ENCODE measurements around the gene TRPC4AP. TPM values are rescaled to one million over a fixed set of nuclear protein-coding genes. Genes with fewer than 3 reads are reported as not detected.

Gene TRPC4AP
- total and polyA plus RNA-seq, 8 donors = 26.2 to 89.0 (median 52.4) TPM

- Histone ChIP-seq H3K4me1 (peaks cover 0 to 18% (median 0%) of the 10 kb centered on the region in 4 donors), H3K9me3 (no peaks in the 10 kb centered on the region), H3K36me3 (peaks cover 63 to 100% (median 99%) of the 10 kb centered on the region in 4 donors), H3K27ac (peak overlapping the region in 4 of 5 donors; percentile 20 to 38 (median 36)), H3K27me3 (no peaks in the 10 kb centered on the region), H3K4me3 (no peak overlapping the region)
- intact Hi-C loops (cut with DNase I; ENCODE audit: low total_unique reads) = no loop called here
- TF ChIP-seq EP300 (IDR thresholded peaks at IDR 0.05) (no peak), CTCF (IDR thresholded peaks at IDR 0.05) (no peak), POLR2AphosphoS5 (IDR thresholded peaks at IDR 0.05) (no peak), POLR2A (IDR thresholded peaks at IDR 0.05) (no peak)
- peak in 1 of 2 donors; percentile 37 for DNase-seq
- WGBS, 5 donors = 79 to 85% (median 84%) methylated on average over 9 of the region's 9 CpGs
These were observed 41.9 kb upstream of the TRPC4AP start for GRCh38 chr20:35134472-35134871.

- peaks cover 66 to 100% (median 99%) of the 10 kb centered on the region in 4 donors for H3K36me3 ChIP-seq
- no peaks in the 10 kb centered on the region for H3K9me3 ChIP-seq
- no peak overlapping the region for H3K27ac ChIP-seq
- DNase-seq = no peak
- H3K27me3 ChIP-seq = no peaks in the 10 kb centered on the region
- WGBS, 5 donors = 87 to 94% (median 90%) methylated on average over 5 of the region's 5 CpGs
- TF ChIP-seq POLR2AphosphoS5 (IDR thresholded peaks at IDR 0.05) = no peak
- TF ChIP-seq EP300 (IDR thresholded peaks at IDR 0.05) = no peak
- no peak for TF ChIP-seq CTCF (IDR thresholded peaks at IDR 0.05)
- no peak for TF ChIP-seq POLR2A (IDR thresholded peaks at IDR 0.05)
- intact Hi-C loops (cut with DNase I; ENCODE audit: low total_unique reads) = no loop called here
- no peak overlapping the region for H3K4me3 ChIP-seq
- H3K4me1 ChIP-seq = peaks cover 0 to 23% (median 0%) of the 10 kb centered on the region in 4 donors
These were observed 41.1 kb upstream of the TRPC4AP start for GRCh38 chr20:35133735-35134134.

GRCh38 chr20:35133031-35133430 lies 40.4 kb upstream of the TRPC4AP start:
- Histone ChIP-seq H3K4me3 (no peak overlapping the region), H3K36me3 (peaks cover 60 to 100% (median 98%) of the 10 kb centered on the region in 4 donors)
- intact Hi-C loops (cut with DNase I; ENCODE audit: low total_unique reads) = no loop called here

GRCh38 chr20:35131934-35132333 lies 39.3 kb upstream of the TRPC4AP start:
- Histone ChIP-seq H3K27me3 (no peaks in the 10 kb centered on the region), H3K4me1 (peaks cover 0 to 23% (median 0%) of the 10 kb centered on the region in 4 donors), H3K27ac (no peak overlapping the region), H3K36me3 (peaks cover 59 to 100% (median 98%) of the 10 kb centered on the region in 4 donors), H3K9me3 (no peaks in the 10 kb centered on the region), H3K4me3 (no peak overlapping the region)
- DNase-seq = no peak
- TF ChIP-seq CTCF (IDR thresholded peaks at IDR 0.05) = no peak
- no peak for TF ChIP-seq POLR2AphosphoS5 (IDR thresholded peaks at IDR 0.05)
- TF ChIP-seq POLR2A (IDR thresholded peaks at IDR 0.05) = no peak
- TF ChIP-seq EP300 (IDR thresholded peaks at IDR 0.05) = no peak
- WGBS, 5 donors = 85 to 94% (median 90%) methylated on average over 4 of the region's 4 CpGs
- intact Hi-C loops (cut with DNase I; ENCODE audit: low total_unique reads) = no loop called here

More at GRCh38 chr20:35133031-35133430, 40.4 kb upstream of the TRPC4AP start:
- WGBS, 5 donors = 87 to 95% (median 91%) methylated on average over 5 of the region's 5 CpGs
- H3K4me1 ChIP-seq = peaks cover 0 to 23% (median 0%) of the 10 kb centered on the region in 4 donors
- H3K27ac ChIP-seq = no peak overlapping the region
- DNase-seq = no peak
- H3K27me3 ChIP-seq = no peaks in the 10 kb centered on the region
- H3K9me3 ChIP-seq = no peaks in the 10 kb centered on the region
- no peak for TF ChIP-seq POLR2AphosphoS5 (IDR thresholded peaks at IDR 0.05)
- no peak for TF ChIP-seq CTCF (IDR thresholded peaks at IDR 0.05)
- TF ChIP-seq EP300 (IDR thresholded peaks at IDR 0.05) = no peak
- TF ChIP-seq POLR2A (IDR thresholded peaks at IDR 0.05) = no peak
